OCI-LY7 (cell line): ENCODE data around the gene SEC22C. TPM values are rescaled to one million over a fixed set of nuclear protein-coding genes. Genes with fewer than 3 reads are reported as not detected.

Source experiments
- BruUV-seq: library from RNA; stranded (reverse); fragments of 400-500 nt; replicated peaks from 2 replicates; lab custom pipeline; 2021; lab: Mats Ljungman, UMichigan
- CTCF ChIA-PET: fragments of 300-600 bp; sonication (Branson Sonifier 250); formaldehyde crosslinking; loops from one replicate; lab custom pipeline; 2022; ENCODE audit warnings: antibody characterized with exemption; ENCODE audit not compliant: unreplicated experiment; lab: Charles Lee
- POLR2A ChIA-PET: fragments of 300-600 bp; sonication (Branson Sonifier 250); formaldehyde crosslinking; loops from one replicate; lab custom pipeline; 2022; ENCODE audit warnings: antibody characterized with exemption; lab: Charles Lee
- DNase-seq: peaks from one replicate; pipeline ENCODE4 v3.0.0-alpha.2; 2015; ENCODE audit warnings: low spot score
- H2AFZ ChIP-seq: fragments of 200-600 bp; sonication (generic), shearing (Covaris generic); 2 replicates; pipeline ENCODE4 v1.6.1; 2014; ENCODE audit warnings: mild to moderate bottlenecking, antibody characterized with exemption, low read length, moderate library complexity
- H3K27ac ChIP-seq: fragments of 200-600 bp; sonication (generic); 2 replicates; pipeline ENCODE4 v1.5.1; 2014; ENCODE audit warnings: mixed run types, low read depth, mild to moderate bottlenecking, moderate library complexity, low read length, inconsistent platforms; ENCODE audit not compliant: poor library complexity, severe bottlenecking
- H3K36me3 ChIP-seq: fragments of 200-600 bp; sonication (generic); 2 replicates; pipeline ENCODE4 v1.6.1; 2014; ENCODE audit warnings: mild to moderate bottlenecking, antibody characterized with exemption, low read length, moderate library complexity, mixed read lengths; ENCODE audit not compliant: insufficient read depth
- H3K4me1 ChIP-seq: fragments of 200-600 bp; sonication (generic); 2 replicates; pipeline ENCODE4 v1.5.1; 2014; ENCODE audit warnings: mild to moderate bottlenecking, low read length; ENCODE audit not compliant: insufficient read depth, poor library complexity, severe bottlenecking
- H3K4me2 ChIP-seq: fragments of 200-600 bp; sonication (generic); 2 replicates; pipeline ENCODE4 v1.6.1; 2014; ENCODE audit warnings: mild to moderate bottlenecking, low read length
- H3K4me3 ChIP-seq: fragments of 200-600 bp; sonication (generic); 2 replicates; pipeline ENCODE4 v1.5.1; 2014; ENCODE audit warnings: mild to moderate bottlenecking, low read depth, low read length; ENCODE audit not compliant: poor library complexity, severe bottlenecking
- H3K79me2 ChIP-seq: fragments of 200-600 bp; sonication (generic); 2 replicates; pipeline ENCODE4 v1.6.1; 2016; ENCODE audit warnings: low read depth, mild to moderate bottlenecking, low read length, moderate library complexity, mixed read lengths; ENCODE audit not compliant: insufficient read depth
- H3K9me2 ChIP-seq: fragments of 200-600 bp; sonication (generic); 2 replicates; pipeline ENCODE4 v1.6.1; 2016; ENCODE audit warnings: mild to moderate bottlenecking, low read length, mixed read lengths; ENCODE audit not compliant: insufficient read depth
- H3K9me3 ChIP-seq: fragments of 200-600 bp; sonication (generic); 2 replicates; pipeline ENCODE4 v1.6.1; 2014; ENCODE audit warnings: mild to moderate bottlenecking, mixed run types, low read length, mixed read lengths
- H4K20me1 ChIP-seq: fragments of 200-600 bp; sonication (generic); 2 replicates; pipeline ENCODE4 v1.6.1; 2014; ENCODE audit warnings: mild to moderate bottlenecking, antibody characterized with exemption, low read length, moderate library complexity, mixed read lengths; ENCODE audit not compliant: insufficient read depth
- EZH2phosphoT487 ChIP-seq: fragments of 200-600 bp; sonication (generic); IDR thresholded peaks from 2 replicates; pipeline ENCODE4 v1.6.1; 2018; ENCODE audit warnings: low read depth, borderline replicate concordance, mild to moderate bottlenecking, mixed run types, antibody characterized with exemption, low read length, moderate library complexity, mixed read lengths
- intact Hi-C: fragments of 100-400 bp; cut with micrococcal nuclease; formaldehyde crosslinking; loops from one replicate; pipeline ENCODE4 v1.10.0; 2022; ENCODE audit not compliant: unreplicated experiment
- total RNA-seq, 2 experiments: library from RNA; depleted of rRNA in 1 of 2; stranded (reverse); fragments of >200 nt in 1 of 2; shearing (Covaris generic) in 1 of 2; gene quantifications; 2 replicates each; pipeline ENCODE4 v1.2.3, GENCODE V29; 2014 to 2022
- TF ChIP-seq, protein P1 (sequence below): fragments of 200-600 bp; sonication (generic); conservative IDR thresholded peaks from 2 replicates; pipeline ENCODE4 v1.5.1; 2014; ENCODE audit warnings: mild to moderate bottlenecking, antibody characterized with exemption, low read length, moderate library complexity, mixed read lengths

SEC22C gene
- total RNA-seq, 2 experiments from 2014 or later, result 33.0 to 36.2 TPM

DNA sequence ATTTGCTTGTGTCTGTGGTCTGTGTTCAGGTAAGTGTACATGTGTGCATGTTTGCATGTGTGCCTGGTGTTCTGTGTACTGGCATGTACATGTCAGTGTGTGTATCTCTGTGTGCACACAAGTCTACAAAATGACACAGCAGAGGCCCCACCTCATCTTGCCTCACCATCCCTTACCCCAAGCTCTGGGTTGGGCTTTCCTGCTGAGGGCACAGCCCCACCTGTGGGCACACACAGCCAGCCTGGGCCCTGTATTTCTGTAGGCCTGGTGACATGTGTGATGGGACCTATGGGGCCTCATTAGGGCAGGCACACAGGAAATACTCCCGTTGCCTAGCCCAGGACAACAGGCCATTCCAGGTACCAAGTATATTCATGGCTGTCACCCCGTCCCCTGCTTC lies 65.8 kb downstream of the SEC22C start:
- intact Hi-C loops, result no loop called here
- BruUV-seq, result no TSS peak
- Histone ChIP-seq H3K4me1 (no peaks in the 10 kb centered on the region), H3K79me2 (no peaks in the 10 kb centered on the region), H3K9me2 (no peaks in the 10 kb centered on the region), H3K4me2 (no peak overlapping the region), H4K20me1 (no peaks in the 10 kb centered on the region), H3K4me3 (no peak overlapping the region), H3K27ac (no peak overlapping the region), H3K9me3 (no peaks in the 10 kb centered on the region), H3K36me3 (no peaks in the 10 kb centered on the region), H2AFZ (no peak overlapping the region)
- POLR2A ChIA-PET, result interaction anchor here (1.8 kb wide), 1 partner anchor 10 kb away, joined by 3 read pairs; no protein-coding TSS in a partner anchor
- TF ChIP-seq EZH2phosphoT487, result no peak
- TF ChIP-seq, protein P1, sequence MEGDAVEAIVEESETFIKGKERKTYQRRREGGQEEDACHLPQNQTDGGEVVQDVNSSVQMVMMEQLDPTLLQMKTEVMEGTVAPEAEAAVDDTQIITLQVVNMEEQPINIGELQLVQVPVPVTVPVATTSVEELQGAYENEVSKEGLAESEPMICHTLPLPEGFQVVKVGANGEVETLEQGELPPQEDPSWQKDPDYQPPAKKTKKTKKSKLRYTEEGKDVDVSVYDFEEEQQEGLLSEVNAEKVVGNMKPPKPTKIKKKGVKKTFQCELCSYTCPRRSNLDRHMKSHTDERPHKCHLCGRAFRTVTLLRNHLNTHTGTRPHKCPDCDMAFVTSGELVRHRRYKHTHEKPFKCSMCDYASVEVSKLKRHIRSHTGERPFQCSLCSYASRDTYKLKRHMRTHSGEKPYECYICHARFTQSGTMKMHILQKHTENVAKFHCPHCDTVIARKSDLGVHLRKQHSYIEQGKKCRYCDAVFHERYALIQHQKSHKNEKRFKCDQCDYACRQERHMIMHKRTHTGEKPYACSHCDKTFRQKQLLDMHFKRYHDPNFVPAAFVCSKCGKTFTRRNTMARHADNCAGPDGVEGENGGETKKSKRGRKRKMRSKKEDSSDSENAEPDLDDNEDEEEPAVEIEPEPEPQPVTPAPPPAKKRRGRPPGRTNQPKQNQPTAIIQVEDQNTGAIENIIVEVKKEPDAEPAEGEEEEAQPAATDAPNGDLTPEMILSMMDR, result no peak
- CTCF ChIA-PET, result no interaction called here
- DNase-seq, result no peak

DNA sequence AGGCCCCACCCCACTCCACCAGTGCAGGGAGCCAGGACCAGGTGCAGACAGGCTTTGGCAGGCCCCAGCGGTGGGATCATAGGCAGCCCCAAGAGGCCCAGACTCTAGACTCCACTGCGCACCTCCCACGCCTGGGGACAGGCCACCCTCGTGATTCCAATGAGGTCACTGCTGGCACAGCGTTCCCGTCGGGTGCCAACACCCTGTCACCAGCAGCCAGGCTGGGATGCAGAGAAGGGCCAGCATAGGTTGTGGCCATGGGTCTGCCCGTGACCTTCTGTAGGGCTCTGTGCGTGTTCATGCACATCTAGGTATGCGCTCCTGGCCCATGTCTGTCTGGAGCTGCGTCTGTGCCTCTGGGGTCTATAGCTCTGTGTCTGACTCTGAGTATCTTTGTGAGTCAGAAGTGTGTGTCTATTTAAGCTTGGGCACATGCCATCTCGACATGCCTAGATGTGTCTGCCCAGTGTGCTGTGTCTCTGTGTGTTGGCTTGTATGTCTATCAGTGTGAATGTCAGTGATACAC lies 66.3 kb downstream of the SEC22C start:
- DNase-seq, result no peak
- intact Hi-C loops, result no loop called here
- H3K79me2 ChIP-seq, result no peaks in the 10 kb centered on the region
- H3K9me2 ChIP-seq, result no peaks in the 10 kb centered on the region
- TF ChIP-seq, protein P1, result no peak
- TF ChIP-seq EZH2phosphoT487, result no peak
- no peak overlapping the region for H3K27ac ChIP-seq
- no TSS peak for BruUV-seq
- POLR2A ChIA-PET, result no interaction called here
- no peaks in the 10 kb centered on the region for H4K20me1 ChIP-seq
- no peak overlapping the region for H3K4me2 ChIP-seq
- H3K9me3 ChIP-seq, result no peaks in the 10 kb centered on the region
- H3K36me3 ChIP-seq, result no peaks in the 10 kb centered on the region
- CTCF ChIA-PET, result no interaction called here
- H3K4me1 ChIP-seq, result no peaks in the 10 kb centered on the region
- H2AFZ ChIP-seq, result no peak overlapping the region
- H3K4me3 ChIP-seq, result no peak overlapping the region

DNA sequence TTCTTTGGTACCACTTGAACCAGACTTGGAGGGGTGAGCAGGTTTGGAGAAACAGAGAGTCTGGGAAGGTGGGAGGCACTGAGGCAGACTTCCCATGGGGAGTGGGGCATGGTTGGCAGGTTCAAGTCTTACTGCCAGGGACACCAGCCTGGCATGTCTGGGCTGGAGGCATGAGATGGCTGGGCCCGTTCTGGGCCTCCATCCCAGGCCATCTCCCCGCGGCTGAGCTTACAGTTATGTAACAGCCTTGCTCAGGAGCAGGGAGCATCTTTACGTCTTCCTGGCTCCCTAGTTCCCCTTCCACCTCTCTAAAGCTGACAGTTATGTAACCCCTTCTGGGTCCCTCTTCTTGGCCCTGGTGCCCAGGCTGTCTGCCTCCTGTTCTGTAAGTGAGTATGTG lies 66.9 kb downstream of the SEC22C start:
- Histone ChIP-seq H3K79me2 (no peaks in the 10 kb centered on the region), H3K4me1 (no peaks in the 10 kb centered on the region), H3K36me3 (no peaks in the 10 kb centered on the region), H4K20me1 (no peaks in the 10 kb centered on the region), H3K4me2 (no peak overlapping the region), H3K27ac (no peak overlapping the region), H3K4me3 (no peak overlapping the region), H3K9me3 (no peaks in the 10 kb centered on the region), H2AFZ (no peak overlapping the region), H3K9me2 (no peaks in the 10 kb centered on the region)
- BruUV-seq, result no TSS peak
- TF ChIP-seq EZH2phosphoT487, result no peak
- TF ChIP-seq, protein P1, result no peak
- ChIA-PET CTCF (no interaction called here), POLR2A (no interaction called here)
- no peak for DNase-seq
- intact Hi-C loops, result no loop called here
